Suppressor macrophage treated with lipopolysaccharide for 1 hour (primary cell): Measurements from ENCODE around the gene STX5.
"Not testable (repeated sequence)": the region's sequence is repeated elsewhere in the genome, so short reads cannot be mapped to it uniquely, and the experiment has no call there.

ENCODE experiments used
- DNase-seq, 3 donors: peaks; one replicate each; pipeline ENCODE4 v3.0.0-alpha.2; 2020 to 2022

The STX5 gene

GRCh38 chr11:62828130-62828529, 3.7 kb downstream of the STX5 start:
- DNase-seq, result not testable (repeated sequence)

- no peak for DNase-seq
Observed at GRCh38 chr11:62823677-62824076, 8.2 kb downstream of the STX5 start.

GRCh38 chr11:62817129-62817528, 14.7 kb downstream of the STX5 start:
- DNase-seq, result peak in 1 of 3 donors; percentile 29

GRCh38 chr11:62816557-62816956, 15.3 kb downstream of the STX5 start:
- peak; percentile 44 to 63 (median 62) for DNase-seq

- DNase-seq, result no peak
Observed at GRCh38 chr11:62811659-62812058, 20.2 kb downstream of the STX5 start.

- DNase-seq, result no peak
Observed at GRCh38 chr11:62810748-62811147, 21.1 kb downstream of the STX5 start.

GRCh38 chr11:62806611-62807121, 25.2 kb downstream of the STX5 start:
- peak; percentile 92 to 95 (median 92) for DNase-seq

- peak in 2 of 3 donors; percentile 34 to 43 for DNase-seq
Observed at GRCh38 chr11:62805961-62806441, 25.9 kb downstream of the STX5 start.

GRCh38 chr11:62805076-62805892, 26.6 kb downstream of the STX5 start, which contains the start of gene NXF1:
TSS of gene NXF1 (minus strand) at chr11:62805440. CDS start at chr11:62805356, 84 bp downstream.
- peak; percentile 97 to 99 (median 99) for DNase-seq

- DNase-seq, result peak; percentile 58 to 66 (median 60)
Observed at GRCh38 chr11:62804310-62805075, 27.4 kb downstream of the STX5 start.

GRCh38 chr11:62801071-62801470, 30.8 kb downstream of the STX5 start:
- no peak for DNase-seq

GRCh38 chr11:62799486-62799885, 32.4 kb downstream of the STX5 start:
- no peak for DNase-seq

- no peak for DNase-seq
Observed at GRCh38 chr11:62796281-62796680, 35.6 kb downstream of the STX5 start.

GRCh38 chr11:62794201-62794775, 37.6 kb downstream of the STX5 start:
- no peak for DNase-seq

- DNase-seq, result no peak
Observed at GRCh38 chr11:62792202-62792575, 39.7 kb downstream of the STX5 start.

GRCh38 chr11:62791501-62792201, 40.2 kb downstream of the STX5 start, which contains the start of gene TMEM223:
TSS of gene TMEM223 (minus strand) at chr11:62792006. CDS start at chr11:62791994, 12 bp downstream.
- DNase-seq, result peak; percentile 83 to 95 (median 88)

GRCh38 chr11:62789576-62789975, 42.3 kb downstream of the STX5 start:
- DNase-seq, result no peak

GRCh38 chr11:62788991-62789390, 42.9 kb downstream of the STX5 start:
- no peak for DNase-seq

- peak; percentile 100 for DNase-seq
Observed at GRCh38 chr11:62787005-62787759, 44.7 kb downstream of the STX5 start, which contains the start of gene TMEM179B. TSS of gene TMEM179B (plus strand) at chr11:62787402. CDS start at chr11:62787432, 30 bp downstream.

GRCh38 chr11:62786318-62787004, 45.4 kb downstream of the STX5 start:
- DNase-seq, result peak; percentile 92 to 97 (median 95)

- DNase-seq, result no peak
Observed at GRCh38 chr11:62782753-62783152, 49.1 kb downstream of the STX5 start.
